HG03039 (cell line): ENCODE data around the gene OR8G5.
"Not testable (repeated sequence)": the region's sequence is repeated elsewhere in the genome, so short reads cannot be mapped to it uniquely, and the experiment has no call there.

ENCODE experiments used
- ATAC-seq: cut with Tn5 transposase; IDR thresholded peaks from one replicate; pipeline ENCODE4 v1.9.1; 2021; ENCODE audit warnings: mild to moderate bottlenecking, moderate library complexity; ENCODE audit not compliant: unreplicated experiment

OR8G5 gene, protein sequence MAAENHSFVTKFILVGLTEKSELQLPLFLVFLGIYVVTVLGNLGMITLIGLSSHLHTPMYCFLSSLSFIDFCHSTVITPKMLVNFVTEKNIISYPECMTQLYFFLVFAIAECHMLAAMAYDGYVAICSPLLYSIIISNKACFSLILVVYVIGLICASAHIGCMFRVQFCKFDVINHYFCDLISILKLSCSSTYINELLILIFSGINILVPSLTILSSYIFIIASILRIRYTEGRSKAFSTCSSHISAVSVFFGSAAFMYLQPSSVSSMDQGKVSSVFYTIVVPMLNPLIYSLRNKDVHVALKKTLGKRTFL

DNA sequence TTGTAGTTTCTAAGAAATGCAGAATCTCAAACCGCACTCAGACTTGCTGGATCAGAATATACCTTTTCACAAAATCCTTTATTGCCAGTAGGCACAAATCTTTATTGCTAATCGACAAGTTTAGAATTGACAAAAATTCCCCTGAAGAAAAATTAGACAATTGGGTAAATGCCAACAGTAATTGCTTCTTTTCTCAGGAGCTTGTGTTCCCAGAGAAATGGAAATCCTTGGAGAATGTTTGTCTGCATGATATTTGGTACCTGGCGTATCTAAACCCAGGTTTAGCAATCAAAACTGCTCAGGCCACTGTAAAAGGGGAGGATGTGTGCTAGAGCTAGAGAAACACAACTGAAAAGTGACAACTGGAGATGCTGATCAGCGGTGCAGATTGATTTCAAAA, at the start of gene OR8G5:
Gene OR8G5 (plus strand): TSS at position 301 of the 400 bp plus-strand sequence. CDS start 8,556 bp downstream, outside the sequence.
- ATAC-seq = no peak

DNA sequence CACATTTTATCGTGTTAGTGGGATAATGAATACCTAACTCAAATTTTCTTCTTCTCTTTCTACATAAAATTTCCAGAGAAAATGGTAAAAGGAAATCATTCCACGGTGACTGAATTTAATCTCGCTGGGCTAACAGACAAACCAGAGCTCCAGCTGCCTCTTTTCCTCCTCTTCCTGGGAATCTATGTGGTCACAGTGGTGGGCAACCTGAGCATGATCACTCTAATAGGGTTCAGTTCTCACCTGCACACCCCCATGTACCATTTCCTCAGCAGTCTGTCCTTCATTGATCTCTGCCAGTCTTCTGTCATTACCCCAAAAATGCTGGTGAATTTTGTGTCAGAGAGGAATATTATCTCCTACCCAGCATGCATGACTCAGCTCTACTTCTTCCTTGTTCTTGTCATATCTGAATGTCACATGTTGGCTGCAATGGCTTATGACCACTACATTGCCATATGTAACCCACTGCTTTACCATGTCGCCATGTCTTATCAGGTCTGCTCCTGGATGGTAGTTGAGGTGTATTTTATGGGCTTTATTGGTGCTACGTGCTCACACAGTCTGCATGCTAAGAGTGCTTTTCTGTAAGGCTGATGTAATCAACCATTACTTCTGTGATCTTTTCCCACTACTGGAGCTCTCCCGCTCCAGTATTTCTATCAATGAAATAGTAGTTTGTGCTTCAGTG, 48.9 kb upstream of the OR8G5 start:
- no peak for ATAC-seq

DNA sequence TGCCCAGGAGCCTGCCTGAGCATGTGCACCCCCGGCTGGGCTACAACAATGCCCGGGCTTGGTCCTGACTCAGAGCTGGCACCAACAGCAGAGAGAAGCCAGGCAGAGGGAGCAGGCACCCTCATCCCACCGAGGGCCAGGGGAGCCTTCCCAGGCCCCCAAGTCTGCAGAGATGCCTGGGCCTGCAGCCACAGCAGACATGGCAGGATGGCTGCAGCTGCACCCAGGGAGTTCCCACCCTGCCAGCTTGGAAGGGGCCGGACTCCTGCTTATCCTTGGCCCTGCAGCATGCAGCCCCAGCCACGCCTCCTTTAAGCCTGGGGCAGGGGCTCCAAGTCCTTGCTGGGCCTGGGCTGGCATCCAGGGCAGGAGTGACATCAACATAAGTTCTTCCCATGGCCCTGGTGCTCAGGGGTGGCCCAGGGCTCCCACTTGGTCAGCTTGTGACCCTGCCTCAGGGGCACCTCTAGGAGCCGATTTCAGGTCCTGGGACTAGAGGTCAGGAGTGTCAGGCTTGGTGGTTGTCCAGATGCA, 46.3 kb upstream of the OR8G5 start:
- no peak for ATAC-seq

DNA sequence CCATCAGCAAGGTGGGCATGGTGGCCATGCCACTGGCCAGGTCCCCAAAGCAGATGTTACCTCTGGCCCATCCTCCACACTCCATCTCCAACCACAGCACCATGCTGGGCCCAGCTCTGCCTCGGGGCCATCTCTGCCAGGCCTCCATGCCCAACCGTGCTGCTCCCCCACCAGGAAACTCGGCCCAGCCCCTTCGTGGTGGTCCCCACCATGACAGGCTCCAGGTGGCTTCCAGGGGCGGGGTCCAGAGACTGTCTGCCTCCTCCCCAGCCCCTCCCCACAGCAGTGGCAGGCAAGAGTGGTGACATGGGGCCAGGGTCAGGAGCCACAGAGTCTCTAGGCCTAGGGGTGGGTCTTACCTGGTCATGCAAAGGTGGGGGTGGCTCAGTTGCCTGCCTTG, 45.8 kb upstream of the OR8G5 start:
- ATAC-seq = no peak

DNA sequence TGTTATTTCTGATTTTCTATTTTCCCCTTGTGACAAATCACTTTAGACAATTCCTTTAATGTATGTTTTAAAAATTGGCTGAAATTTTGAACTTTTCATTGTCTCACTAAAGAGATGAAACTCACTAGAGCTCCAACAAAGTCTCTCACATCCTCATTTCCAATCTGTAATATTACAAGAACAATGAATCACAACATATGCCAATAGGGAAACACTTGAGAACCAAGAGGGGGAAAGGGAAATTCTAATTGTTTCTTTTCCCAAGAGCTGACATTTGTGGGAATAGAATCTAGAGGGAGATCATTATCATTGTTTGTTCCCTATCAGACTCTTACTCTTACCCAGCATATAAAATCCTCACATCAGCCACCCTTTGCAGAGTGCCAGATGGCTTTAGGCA, 44.9 kb upstream of the OR8G5 start:
- ATAC-seq = no peak

DNA sequence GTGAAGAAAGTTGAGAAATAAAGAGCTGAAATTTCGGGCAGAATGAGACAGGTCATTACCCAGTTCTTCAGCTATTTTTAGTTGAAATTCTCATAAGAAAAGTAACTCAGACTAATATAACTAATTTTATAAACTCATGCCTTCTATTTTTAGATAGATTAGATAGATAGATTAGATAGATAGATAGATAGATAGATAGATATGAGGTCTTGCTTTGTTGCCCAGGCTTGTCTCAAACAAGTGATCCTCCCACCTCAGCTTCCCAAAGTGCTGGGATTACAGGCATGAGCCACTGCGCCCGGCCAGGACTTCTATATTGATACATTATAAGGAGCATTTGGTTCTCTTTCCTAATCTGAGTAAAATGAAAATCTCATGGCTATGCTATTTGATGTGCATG, 42.1 kb upstream of the OR8G5 start:
- ATAC-seq = no peak

DNA sequence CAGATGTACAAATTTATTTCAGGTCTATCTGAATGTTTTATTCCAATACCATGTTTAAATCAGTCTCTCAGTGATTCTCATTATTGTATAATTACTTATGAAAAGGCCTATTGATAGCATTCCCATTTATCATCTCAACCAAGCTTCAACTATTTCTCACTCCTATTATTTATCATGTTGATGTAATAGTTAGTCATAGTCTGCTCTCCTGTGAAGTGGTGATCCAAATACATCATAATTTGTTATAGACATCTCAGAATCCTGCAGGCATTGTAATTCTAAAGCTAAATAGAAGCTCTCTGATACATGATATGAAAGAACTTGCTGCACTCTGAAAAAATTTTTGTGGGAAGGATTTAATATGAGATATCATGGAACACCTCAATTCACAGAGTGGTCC, 37.0 kb upstream of the OR8G5 start:
- no peak for ATAC-seq

DNA sequence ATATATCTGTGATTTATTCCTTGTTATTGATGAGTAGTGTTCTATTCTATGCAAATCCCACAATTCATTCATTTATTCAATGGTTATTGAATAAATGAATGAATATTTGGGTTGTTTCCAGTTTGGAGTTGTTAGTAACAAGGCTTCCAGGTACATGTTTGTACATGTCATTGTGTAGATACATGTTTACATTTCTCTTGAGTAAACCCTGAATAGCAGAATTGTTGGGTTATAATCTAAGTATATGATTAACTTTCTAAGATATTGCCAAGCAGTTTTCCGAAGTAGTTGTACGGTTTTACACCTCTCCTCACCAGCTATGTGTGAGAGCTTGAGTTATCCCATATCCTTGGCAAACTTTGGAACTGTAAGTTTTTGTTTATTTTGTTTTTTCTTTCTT, 33.8 kb upstream of the OR8G5 start:
- no peak for ATAC-seq

DNA sequence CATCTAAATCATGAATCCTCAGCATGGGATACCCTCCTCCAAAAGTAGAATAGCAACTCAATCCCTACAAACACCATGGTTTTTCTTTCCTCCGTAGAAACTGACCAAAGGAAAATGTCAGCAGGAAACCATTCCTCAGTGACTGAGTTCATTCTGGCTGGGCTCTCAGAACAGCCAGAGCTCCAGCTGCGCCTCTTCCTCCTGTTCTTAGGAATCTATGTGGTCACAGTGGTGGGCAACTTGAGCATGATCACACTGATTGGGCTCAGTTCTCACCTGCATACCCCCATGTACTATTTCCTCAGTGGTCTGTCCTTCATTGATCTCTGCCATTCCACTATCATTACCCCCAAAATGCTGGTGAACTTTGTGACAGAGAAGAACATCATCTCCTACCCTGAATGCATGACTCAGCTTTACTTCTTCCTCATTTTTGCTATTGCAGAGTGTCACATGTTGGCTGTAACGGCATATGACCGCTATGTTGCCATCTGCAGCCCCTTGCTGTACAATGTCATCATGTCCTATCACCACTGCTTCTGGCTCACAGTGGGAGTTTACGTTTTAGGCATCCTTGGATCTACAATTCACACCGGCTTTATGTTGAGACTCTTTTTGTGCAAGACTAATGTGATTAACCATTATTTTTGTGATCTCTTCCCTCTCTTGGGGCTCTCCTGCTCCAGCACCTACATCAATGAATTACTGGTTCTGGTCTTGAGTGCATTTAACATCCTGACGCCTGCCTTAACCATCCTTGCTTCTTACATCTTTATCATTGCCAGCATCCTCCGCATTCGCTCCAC, 31.4 kb upstream of the OR8G5 start:
- ATAC-seq = not testable (repeated sequence)

DNA sequence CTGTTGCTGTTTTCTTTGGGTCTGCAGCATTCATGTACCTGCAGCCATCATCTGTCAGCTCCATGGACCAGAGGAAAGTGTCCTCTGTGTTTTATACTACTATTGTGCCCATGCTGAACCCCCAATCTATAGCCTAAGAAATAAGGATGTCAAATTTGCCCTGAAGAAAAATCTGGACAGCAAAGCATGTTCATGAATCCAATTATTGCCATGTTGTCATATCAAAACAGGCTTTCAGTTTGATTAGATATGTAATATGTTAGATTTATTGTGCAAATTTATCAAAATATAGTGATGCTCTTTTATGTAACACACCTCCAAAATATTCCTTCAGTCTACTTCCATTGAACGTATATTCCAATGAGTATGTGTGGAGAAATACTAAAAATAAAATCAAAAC, 30.7 kb upstream of the OR8G5 start:
- ATAC-seq = no peak

DNA sequence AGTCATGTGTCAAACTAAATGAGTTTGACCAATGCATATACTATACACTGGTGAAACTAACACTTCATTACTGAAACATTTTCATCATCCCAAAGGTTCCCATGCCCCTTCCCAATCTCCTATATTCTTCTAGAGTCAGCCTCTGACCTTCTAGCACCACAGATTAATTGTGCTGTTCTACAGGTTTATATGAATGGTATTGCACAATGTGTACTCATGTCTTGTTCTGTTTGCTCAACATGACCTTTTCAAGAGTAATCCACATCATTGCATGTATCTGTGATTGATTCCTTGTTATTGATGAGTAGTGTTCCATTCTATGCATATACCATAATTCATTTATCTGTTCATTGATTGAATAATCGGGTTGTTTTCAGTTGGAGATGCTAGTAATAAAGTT, 22.8 kb upstream of the OR8G5 start:
- ATAC-seq = no peak

DNA sequence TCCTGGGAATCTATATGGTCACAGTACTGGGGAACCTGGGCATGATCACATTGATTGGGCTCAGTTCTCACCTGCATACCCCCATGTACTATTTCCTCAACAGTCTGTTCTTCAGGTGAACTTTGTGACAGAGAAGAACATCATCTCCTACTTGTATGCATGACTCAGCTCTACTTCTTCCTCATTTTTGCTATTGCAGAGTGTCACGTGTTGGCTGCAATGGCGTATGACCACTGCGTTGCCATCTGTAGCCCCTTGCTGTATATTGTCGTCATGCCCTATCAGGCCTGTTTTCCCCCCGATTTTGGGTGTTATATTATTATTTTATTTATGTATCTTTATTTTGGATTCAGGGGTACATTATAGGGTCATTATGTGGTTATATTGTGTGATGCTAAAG, 17.7 kb upstream of the OR8G5 start:
- ATAC-seq = no peak

DNA sequence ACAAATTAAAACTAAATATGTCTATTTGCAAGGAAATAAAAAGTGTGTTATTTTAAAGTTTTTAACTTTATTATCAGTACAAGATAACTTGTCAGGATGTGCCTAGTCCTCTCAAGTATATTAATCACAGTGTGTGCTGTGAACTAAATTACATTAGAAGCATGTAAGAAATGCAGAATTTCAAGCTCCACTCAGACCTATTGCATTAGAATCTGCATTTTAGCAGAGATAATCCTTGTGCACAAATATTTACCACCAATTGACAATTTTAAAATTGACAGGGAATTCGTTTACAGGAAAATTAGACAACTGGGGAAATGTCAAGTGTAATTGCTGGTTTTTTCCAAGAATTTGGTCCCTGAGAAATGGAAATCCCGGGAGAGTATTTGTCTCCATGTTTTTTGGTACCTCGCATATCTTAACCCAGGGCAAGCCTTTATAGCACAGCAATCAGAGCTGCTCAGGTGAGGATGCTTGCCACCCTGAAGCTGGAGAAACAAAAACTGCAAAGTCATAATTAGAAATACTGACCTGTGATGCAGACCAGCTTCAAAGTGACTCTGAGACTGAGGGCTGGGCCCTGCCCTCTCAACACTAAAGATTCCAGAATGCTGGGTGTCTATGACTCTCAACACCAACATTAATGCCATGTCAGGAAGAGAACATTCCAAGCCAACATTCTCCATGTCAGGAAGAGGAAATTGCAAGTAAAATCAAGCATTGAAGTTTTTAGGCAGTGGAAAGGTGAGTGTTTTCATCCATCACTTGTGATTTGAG, 15.4 kb upstream of the OR8G5 start, which contains the start of gene OR8G1:
Gene OR8G1 (plus strand): TSS at position 475 of the 777 bp plus-strand sequence. CDS start 8,581 bp downstream, outside the sequence.
- ATAC-seq = no peak

DNA sequence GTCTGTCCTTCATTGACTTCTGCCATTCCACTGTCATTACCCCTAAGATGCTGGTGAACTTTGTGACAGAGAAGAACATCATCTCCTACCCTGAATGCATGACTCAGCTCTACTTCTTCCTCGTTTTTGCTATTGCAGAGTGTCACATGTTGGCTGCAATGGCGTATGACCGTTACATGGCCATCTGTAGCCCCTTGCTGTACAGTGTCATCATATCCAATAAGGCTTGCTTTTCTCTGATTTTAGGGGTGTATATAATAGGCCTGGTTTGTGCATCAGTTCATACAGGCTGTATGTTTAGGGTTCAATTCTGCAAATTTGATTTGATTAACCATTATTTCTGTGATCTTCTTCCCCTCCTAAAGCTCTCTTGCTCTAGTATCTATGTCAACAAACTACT, 6.3 kb upstream of the OR8G5 start:
- ATAC-seq = not testable (repeated sequence)

DNA sequence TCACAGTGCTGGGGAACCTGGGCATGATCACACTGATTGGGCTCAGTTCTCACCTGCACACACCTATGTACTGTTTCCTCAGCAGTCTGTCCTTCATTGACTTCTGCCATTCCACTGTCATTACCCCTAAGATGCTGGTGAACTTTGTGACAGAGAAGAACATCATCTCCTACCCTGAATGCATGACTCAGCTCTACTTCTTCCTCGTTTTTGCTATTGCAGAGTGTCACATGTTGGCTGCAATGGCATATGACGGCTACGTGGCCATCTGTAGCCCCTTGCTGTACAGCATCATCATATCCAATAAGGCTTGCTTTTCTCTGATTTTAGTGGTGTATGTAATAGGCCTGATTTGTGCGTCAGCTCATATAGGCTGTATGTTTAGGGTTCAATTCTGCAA, 8.9 kb downstream of the OR8G5 start:
- ATAC-seq = not testable (repeated sequence)

DNA sequence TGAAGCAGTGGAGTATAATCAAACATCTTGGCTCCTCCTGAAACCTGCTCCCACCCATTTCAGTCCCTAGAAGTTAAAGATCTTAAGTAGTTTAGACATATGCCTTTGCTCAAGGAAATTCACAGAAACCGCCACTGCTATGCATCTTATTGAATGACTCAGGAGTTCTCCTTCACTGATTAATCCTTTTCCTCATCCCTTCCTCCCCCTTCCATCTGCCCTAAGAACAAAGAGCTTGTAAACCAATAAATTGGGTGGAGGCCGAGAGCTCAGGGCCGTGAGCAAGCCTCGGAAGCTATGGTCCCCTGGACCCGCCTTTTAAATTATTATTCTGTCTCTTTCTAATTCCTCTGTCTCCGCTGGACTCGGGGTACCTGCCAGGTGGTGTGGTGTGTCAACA, 14.7 kb downstream of the OR8G5 start:
- not testable (repeated sequence) for ATAC-seq

DNA sequence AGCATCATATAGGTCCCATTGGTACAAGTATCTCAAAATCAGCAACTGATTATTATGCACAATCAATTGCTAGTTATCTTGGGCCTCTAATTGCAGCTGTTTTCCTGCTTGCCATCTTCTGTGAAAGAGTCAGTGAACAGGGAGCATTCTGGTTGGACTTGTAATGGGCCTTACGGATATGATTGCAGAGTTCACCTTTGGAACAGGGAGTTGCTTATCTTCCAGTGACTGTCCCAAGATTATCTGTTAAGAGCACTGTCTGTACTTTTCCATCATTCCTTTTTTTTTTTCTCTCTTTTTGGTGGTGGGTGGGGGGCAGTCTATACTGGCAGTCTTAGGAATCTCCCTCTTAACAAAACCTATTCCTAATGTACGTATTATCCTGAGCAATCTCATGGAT, 17.8 kb downstream of the OR8G5 start:
- no peak for ATAC-seq

DNA sequence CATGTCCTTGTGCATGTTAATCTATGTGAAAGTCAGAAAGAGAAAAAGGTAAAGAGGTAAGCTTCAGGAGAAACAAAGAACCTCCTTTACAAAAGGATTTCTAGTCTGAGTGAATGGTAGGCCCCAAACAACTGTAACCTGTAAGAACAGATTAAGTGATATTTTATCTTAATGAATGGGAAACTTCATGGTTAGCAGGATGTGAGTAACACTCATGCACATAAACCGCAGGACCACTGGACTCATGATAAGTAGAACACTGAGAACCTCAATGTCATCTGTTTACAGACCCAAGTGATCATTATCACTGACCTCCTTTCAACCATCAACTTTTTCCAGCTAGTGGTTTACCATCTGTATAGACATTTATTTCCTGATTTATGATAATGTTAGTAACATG, 19.9 kb downstream of the OR8G5 start:
- no peak for ATAC-seq

DNA sequence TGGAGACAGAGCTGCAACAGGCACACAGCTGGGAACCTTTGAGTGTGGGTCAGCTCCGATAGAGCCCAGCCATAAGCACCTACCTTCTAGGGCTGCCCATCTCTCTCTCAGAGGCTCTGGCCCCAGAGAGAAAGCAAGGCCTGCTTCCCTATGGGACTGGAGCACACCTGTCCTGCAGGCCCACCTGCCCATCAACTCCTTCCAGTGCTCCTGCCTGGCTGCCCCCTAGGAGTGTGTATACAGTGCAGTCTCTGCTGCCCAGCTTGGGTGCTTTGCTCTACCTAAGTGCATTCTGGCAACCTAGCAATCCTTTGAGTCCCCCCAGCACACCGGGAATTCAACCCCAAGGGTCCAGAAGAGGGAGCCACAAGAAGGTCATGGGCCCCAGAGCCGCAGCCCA, 21.0 kb downstream of the OR8G5 start:
- ATAC-seq = no peak

DNA sequence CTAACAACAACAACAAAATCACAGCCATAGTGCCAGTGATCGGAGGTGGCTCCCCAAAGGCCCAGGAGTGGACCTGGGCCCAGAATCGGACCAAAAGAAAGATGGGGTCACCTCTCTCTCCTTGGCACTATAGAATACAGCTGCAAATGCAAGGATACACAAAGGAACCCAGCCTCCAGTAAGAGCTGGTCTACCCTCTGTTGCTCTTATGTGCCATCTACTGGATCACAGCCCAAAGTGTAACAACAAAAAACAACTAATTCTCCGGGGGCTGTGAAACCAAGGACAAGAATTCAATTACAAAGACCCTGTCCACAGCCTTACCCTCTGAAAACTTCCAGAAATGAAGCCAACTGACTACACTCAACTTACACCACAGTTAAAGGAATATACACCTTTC, 21.6 kb downstream of the OR8G5 start:
- no peak for ATAC-seq

DNA sequence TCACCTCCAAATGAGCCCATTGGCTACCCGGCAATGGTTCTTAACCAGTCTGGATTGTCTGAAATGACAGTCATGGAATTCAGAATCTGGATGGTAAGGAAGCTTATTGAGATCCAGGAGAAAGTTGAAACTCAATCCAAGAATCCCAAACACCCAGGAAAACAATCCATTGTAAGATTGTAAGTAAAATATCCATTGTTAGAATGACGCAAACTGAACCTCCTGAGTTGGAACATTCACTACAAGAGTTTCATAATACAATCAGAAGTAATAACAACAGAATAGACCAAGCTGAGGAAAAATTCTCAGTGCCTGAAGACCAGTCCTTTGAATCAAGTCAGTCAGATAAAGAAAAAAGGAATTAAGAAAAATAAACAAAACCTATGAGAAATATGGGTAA, 22.1 kb downstream of the OR8G5 start:
- no peak for ATAC-seq
